PC-3 (cell line): ENCODE results near the gene PDIA3.

Experiments used
- CTCF ChIP-seq: fragments of 300-600 bp; sonication (generic); conservative IDR thresholded peaks from 2 replicates; pipeline ENCODE4 v1.5.1; 2017; ENCODE audit warnings: antibody characterized with exemption, low read depth, mild to moderate bottlenecking, low read length
- EZH2 ChIP-seq: fragments of 300-600 bp; sonication (generic); IDR thresholded peaks from one replicate; pipeline ENCODE4 v1.6.1; 2017; ENCODE audit warnings: antibody characterized with exemption, mild to moderate bottlenecking, low read length; ENCODE audit not compliant: unreplicated experiment
- EZH2phosphoT487 ChIP-seq: fragments of 300-600 bp; sonication (generic); IDR thresholded peaks from 2 replicates; pipeline ENCODE4 v1.6.1; 2018; ENCODE audit warnings: mild to moderate bottlenecking, antibody characterized with exemption, low read length, borderline replicate concordance

GRCh38 chr15:43702174-43702573, 44.1 kb upstream of the PDIA3 start:
- TF ChIP-seq CTCF (no peak), EZH2phosphoT487 (no peak), EZH2 (no peak)
